Panc1 (cell line): ENCODE data around the gene GSC2. TPM values are rescaled to one million over a fixed set of nuclear protein-coding genes. Genes with fewer than 3 reads are reported as not detected.

Experiments
- ATAC-seq: fragments of 200-7000 bp; cut with Tn5 transposase; 2 replicates; pipeline ENCODE4 v1.9.1; 2020; ENCODE audit warnings: mild to moderate bottlenecking, moderate library complexity
- BruUV-seq: library from RNA; stranded (reverse); fragments of 400-500 nt; replicated peaks from 2 replicates; lab custom pipeline; 2021; lab: Mats Ljungman, UMichigan
- CTCF ChIA-PET: fragments of 300-600 bp; sonication (Branson Sonifier 250); formaldehyde crosslinking; loops from one replicate; lab custom pipeline; 2022; ENCODE audit warnings: antibody characterized with exemption; lab: Charles Lee
- POLR2A ChIA-PET: fragments of 300-600 bp; sonication (Branson Sonifier 250); formaldehyde crosslinking; loops from one replicate; lab custom pipeline; 2022; ENCODE audit warnings: antibody characterized with exemption; lab: Charles Lee
- DNase-seq: peaks from one replicate; pipeline ENCODE4 v3.0.0-alpha.2; 2010; ENCODE audit warnings: low read depth, low spot score
- H3K27ac ChIP-seq: 2 replicates; pipeline ENCODE4 v1.5.1; 2011; ENCODE audit warnings: mild to moderate bottlenecking, low read length, inconsistent platforms
- H3K27me3 ChIP-seq: fragments of 200-500 bp; sonication (Bioruptor generic); 2 replicates; pipeline ENCODE4 v1.6.0; 2014; ENCODE audit warnings: low read length, inconsistent platforms; ENCODE audit not compliant: control insufficient read depth, insufficient read depth
- H3K36me3 ChIP-seq: fragments of 200-500 bp; sonication (Bioruptor generic); 2 replicates; pipeline ENCODE4 v1.5.1; 2014; ENCODE audit warnings: inconsistent platforms, mild to moderate bottlenecking, low read length, moderate library complexity; ENCODE audit not compliant: control insufficient read depth, insufficient read depth
- H3K4me1 ChIP-seq: 2 replicates; pipeline ENCODE4 v1.5.1; 2011; ENCODE audit warnings: inconsistent platforms, mild to moderate bottlenecking, low read length, moderate library complexity; ENCODE audit not compliant: control insufficient read depth, insufficient read depth
- H3K4me3 ChIP-seq, 2 experiments: 2 replicates each; pipeline ENCODE4 v1.5.1; 2011 to 2012; ENCODE audit warnings: low read depth in 2 of 2, low read length in 2 of 2, mild to moderate bottlenecking in 2 of 2, inconsistent platforms in 1 of 2, moderate library complexity in 1 of 2
- H3K9me3 ChIP-seq: fragments of 200-500 bp; sonication (Bioruptor generic); 2 replicates; pipeline ENCODE4 v1.5.1; 2014; ENCODE audit warnings: low read depth, mild to moderate bottlenecking, inconsistent platforms, low read length, moderate library complexity; ENCODE audit not compliant: control insufficient read depth, insufficient read depth
- CTCF ChIP-seq: fragments of 450-650 bp; IDR thresholded peaks from 2 replicates; pipeline ENCODE4 v1.5.1; 2017; ENCODE audit warnings: mild to moderate bottlenecking
- POLR2AphosphoS5 ChIP-seq: IDR thresholded peaks from 2 replicates; pipeline ENCODE4 v1.6.1; 2012; ENCODE audit warnings: mild to moderate bottlenecking, low read depth, low read length, moderate library complexity
- REST ChIP-seq, 2 experiments: IDR thresholded peaks; 2 replicates each; pipeline ENCODE4 v1.6.1; 2011 to 2012; ENCODE audit warnings: low read depth in 2 of 2, control low read depth in 1 of 2, low read length in 1 of 2, mild to moderate bottlenecking in 1 of 2, moderate library complexity in 1 of 2; ENCODE audit not compliant: insufficient read depth in 1 of 2
- SIN3A ChIP-seq: IDR thresholded peaks from 2 replicates; pipeline ENCODE4 v1.6.1; 2012; ENCODE audit warnings: low read depth, mild to moderate bottlenecking, low read length, moderate library complexity, borderline replicate concordance; ENCODE audit not compliant: insufficient read depth
- TCF7L2 ChIP-seq: IDR thresholded peaks from 2 replicates; pipeline ENCODE4 v1.6.1; 2011; ENCODE audit warnings: mild to moderate bottlenecking, low read depth, low read length, inconsistent platforms
- in situ Hi-C: cut with HindIII; loops from 2 replicates; pipeline ENCODE4 v1.10.0; 2016; ENCODE audit warnings: low sequenced_read_pairs, low pct_unique_long_range_greater_than_20kb
- intact Hi-C: fragments of 100-400 bp; cut with micrococcal nuclease; formaldehyde crosslinking; loops from one replicate; pipeline ENCODE4 v1.10.0; 2022; ENCODE audit not compliant: unreplicated experiment
- total RNA-seq: library from RNA; stranded (reverse); gene quantifications from one replicate; pipeline ENCODE4 v1.2.1, GENCODE V29; 2021; ENCODE audit not compliant: unreplicated experiment

GSC2 gene
- total RNA-seq, 1 experiment from 2014 or later = 0.23 TPM

- H3K36me3 ChIP-seq = peaks cover 4% of the 10 kb centered on the region; the same call in 1 of the 2 replicates
- no peaks in the 10 kb centered on the region; the same call in 1 of the 2 replicates for H3K27me3 ChIP-seq
- no TSS peak for BruUV-seq
- intact Hi-C loops (no loop called here), in situ Hi-C loops (no loop called here)
- ATAC-seq (no peak), DNase-seq (no peak)
- no peak overlapping the region for H3K27ac ChIP-seq
- ChIA-PET POLR2A (no interaction called here), CTCF (no interaction called here)
- no peaks in the 10 kb centered on the region for H3K4me1 ChIP-seq
- no peaks in the 10 kb centered on the region for H3K9me3 ChIP-seq
- TF ChIP-seq POLR2AphosphoS5 (no peak), REST (IDR thresholded peaks at IDR 0.05; ENCODE audit: insufficient read depth in 1 of 2, low read depth in 2 of 2, low read length in 1 of 2) (no peak), CTCF (no peak), SIN3A (no peak), TCF7L2 (no peak)
- no peak overlapping the region for H3K4me3 ChIP-seq
Observed at GRCh38 chr22:19148417-19149046, 1.6 kb downstream of the GSC2 start.

- H3K4me1 ChIP-seq = no peaks in the 10 kb centered on the region
- in situ Hi-C loops = no loop called here
- no peaks in the 10 kb centered on the region for H3K9me3 ChIP-seq
- TF ChIP-seq REST (IDR thresholded peaks at IDR 0.05; ENCODE audit: insufficient read depth in 1 of 2, low read depth in 2 of 2, low read length in 1 of 2) = no peak
- TF ChIP-seq SIN3A = no peak
- no peak for TF ChIP-seq TCF7L2
- TF ChIP-seq CTCF = no peak
- no peak for TF ChIP-seq POLR2AphosphoS5
- no peaks in the 10 kb centered on the region; the same call in 1 of the 2 replicates for H3K27me3 ChIP-seq
- intact Hi-C loops = no loop called here
- no peak for DNase-seq
- BruUV-seq = no TSS peak
- ChIA-PET POLR2A (interaction anchor here (0.5 kb wide), 1 partner anchor 70 kb away, joined by 3 read pairs; no protein-coding TSS in a partner anchor), CTCF (no interaction called here)
- H3K36me3 ChIP-seq = peaks cover 4% of the 10 kb centered on the region; the same call in 1 of the 2 replicates
- ATAC-seq = no peak
- H3K27ac ChIP-seq = no peak overlapping the region
- H3K4me3 ChIP-seq = no peak overlapping the region
Observed at GRCh38 chr22:19147195-19147780, 2.8 kb downstream of the GSC2 start.
